GM21825 (cell line): ENCODE measurements around the gene EXD3.

Experiments
- ATAC-seq: cut with Tn5 transposase; IDR thresholded peaks from one replicate; pipeline ENCODE4 v1.9.1; 2021; ENCODE audit warnings: mild to moderate bottlenecking, moderate library complexity; ENCODE audit not compliant: unreplicated experiment

Gene EXD3

GRCh38 chr9:137299938-137300337 is 123.0 kb downstream of the EXD3 start:
- ATAC-seq, result no peak

- ATAC-seq, result no peak
Measured at GRCh38 chr9:137299203-137299565, 123.8 kb downstream of the EXD3 start.

- no peak for ATAC-seq
Measured at GRCh38 chr9:137298401-137299202, 124.4 kb downstream of the EXD3 start.

GRCh38 chr9:137297966-137298365 is 125.0 kb downstream of the EXD3 start:
- no peak for ATAC-seq

- ATAC-seq, result no peak
Measured at GRCh38 chr9:137296670-137297664, 126.0 kb downstream of the EXD3 start.

GRCh38 chr9:137295849-137296669 is 126.9 kb downstream of the EXD3 start:
- no peak for ATAC-seq

GRCh38 chr9:137295238-137295811 is 127.6 kb downstream of the EXD3 start:
- no peak for ATAC-seq

- no peak for ATAC-seq
Measured at GRCh38 chr9:137294681-137295237, 128.2 kb downstream of the EXD3 start.

- no peak for ATAC-seq
Measured at GRCh38 chr9:137294091-137294680, 128.8 kb downstream of the EXD3 start.

GRCh38 chr9:137293482-137294090 is 129.4 kb downstream of the EXD3 start:
- ATAC-seq, result no peak

GRCh38 chr9:137293094-137293481 is 129.9 kb downstream of the EXD3 start:
- no peak for ATAC-seq

- ATAC-seq, result no peak
Measured at GRCh38 chr9:137286975-137287383, 136.0 kb downstream of the EXD3 start.

GRCh38 chr9:137281345-137282116 is 141.4 kb downstream of the EXD3 start:
- no peak for ATAC-seq

GRCh38 chr9:137280474-137281344 is 142.3 kb downstream of the EXD3 start:
- ATAC-seq, result no peak

- ATAC-seq, result no peak
Measured at GRCh38 chr9:137279741-137280473, 143.1 kb downstream of the EXD3 start.

GRCh38 chr9:137278721-137279711 is 143.9 kb downstream of the EXD3 start:
- no peak for ATAC-seq
